GM12891 (cell line): Measurements from ENCODE around the gene CDK5RAP2.

Source experiments
- PAX5 ChIP-seq: IDR thresholded peaks from 2 replicates; pipeline ENCODE4 v1.6.1; 2011; ENCODE audit warnings: low read length, moderate library complexity, mild to moderate bottlenecking; ENCODE audit not compliant: insufficient read depth, severe bottlenecking
- POLR2A ChIP-seq: IDR thresholded peaks from 2 replicates; pipeline ENCODE4 v1.6.1; 2011; ENCODE audit warnings: low read depth, low read length, control low read depth
- POLR2AphosphoS5 ChIP-seq: IDR thresholded peaks from 2 replicates; pipeline ENCODE4 v1.6.1; 2011; ENCODE audit warnings: low read depth, low read length, control low read depth
- POU2F2 ChIP-seq: IDR thresholded peaks from 2 replicates; pipeline ENCODE4 v1.6.1; 2011; ENCODE audit warnings: low read depth, mild to moderate bottlenecking, control low read depth, low read length, moderate library complexity
- SPI1 ChIP-seq: IDR thresholded peaks from 2 replicates; pipeline ENCODE4 v1.6.1; 2011; ENCODE audit warnings: low read depth, low read length, control low read depth
- TAF1 ChIP-seq: IDR thresholded peaks from 2 replicates; pipeline ENCODE4 v1.6.1; 2011; ENCODE audit warnings: low read depth, low read length, control low read depth

- TF ChIP-seq POLR2A (no peak), PAX5 (no peak), TAF1 (no peak), POLR2AphosphoS5 (no peak), SPI1 (no peak), POU2F2 (no peak)
Measured at GRCh38 chr9:120557205-120557604, 22.8 kb downstream of the CDK5RAP2 start.
